ENCODE measurements around the gene RALGPS2. TPM values are rescaled to one million over a fixed set of nuclear protein-coding genes. Genes with fewer than 3 reads are reported as not detected.

The RALGPS2 gene
- total RNA-seq, 1 donor from 2014 or later, result 207 TPM

DNA sequence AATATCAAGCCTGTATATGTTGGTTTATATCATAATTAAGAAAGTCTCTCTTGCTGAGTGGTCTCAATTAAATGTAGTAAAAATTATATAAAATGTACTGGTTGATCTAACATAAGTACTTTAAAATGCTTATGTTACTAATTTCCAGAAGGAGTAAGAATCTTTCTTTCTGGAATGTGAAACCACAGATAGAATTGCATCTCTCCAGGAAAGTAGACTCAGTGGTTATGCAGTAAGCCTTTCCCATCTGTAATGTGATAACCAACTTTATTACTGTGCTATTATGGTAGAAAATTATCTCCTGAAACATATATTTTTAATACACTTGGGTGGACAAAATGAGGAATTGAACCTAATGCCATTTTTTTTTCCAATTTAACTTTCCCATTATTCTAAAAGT, 8.9 kb upstream of the RALGPS2 start:
- H3K36me3 Mint-ChIP-seq (ENCODE audit: low read depth), result no peaks in the 10 kb centered on the region
- ChIA-PET CTCF (no interaction called here), POLR2A (interaction anchor here (0.6 kb wide), 1 partner anchor 127 kb away, joined by 3 read pairs; no protein-coding TSS in a partner anchor)
- H3K4me1 Mint-ChIP-seq, result peaks cover 45% of the 10 kb centered on the region
- no peaks in the 10 kb centered on the region for H3K27me3 Mint-ChIP-seq
- DNase-seq, result no peak
- intact Hi-C loops (cut with micrococcal nuclease), result loop anchor here (5.0 kb wide), 1 partner anchor 34 kb away; no protein-coding TSS in a partner anchor
- H3K4me3 Mint-ChIP-seq, result no peak overlapping the region
- TF ChIP-seq CTCF (IDR thresholded peaks at IDR 0.05), result no peak
- no peak overlapping the region for H3K27ac Mint-ChIP-seq
- H3K9me3 Mint-ChIP-seq, result no peaks in the 10 kb centered on the region
- no peak for ATAC-seq (ENCODE audit: low read depth)

- H3K27ac Mint-ChIP-seq, result peak overlapping the region; percentile 81
- no peak for DNase-seq
- ATAC-seq (ENCODE audit: low read depth), result peak; percentile 37
- no peaks in the 10 kb centered on the region for H3K27me3 Mint-ChIP-seq
- H3K9me3 Mint-ChIP-seq, result no peaks in the 10 kb centered on the region
- peaks cover 40% of the 10 kb centered on the region for H3K4me1 Mint-ChIP-seq
- ChIA-PET CTCF (no interaction called here), POLR2A (interaction anchor here (0.6 to 2.1 kb wide), 5 partner anchors 34 to 176 kb away, joined by 3 to 7 read pairs (median 4); no protein-coding TSS in a partner anchor)
- intact Hi-C loops (cut with micrococcal nuclease), result loop anchor here (5.0 kb wide), 1 partner anchor 36 kb away; no protein-coding TSS in a partner anchor
- TF ChIP-seq CTCF (IDR thresholded peaks at IDR 0.05), result no peak
- no peaks in the 10 kb centered on the region for H3K36me3 Mint-ChIP-seq (ENCODE audit: low read depth)
- H3K4me3 Mint-ChIP-seq, result no peak overlapping the region
These were observed 6.5 kb upstream of the RALGPS2 start for GRCh38 chr1:178718520-178718919.

- intact Hi-C loops (cut with micrococcal nuclease), result no loop called here
- ChIA-PET POLR2A (interaction anchor here (4.8 kb wide), 1 partner anchor 179 kb away, joined by 102 read pairs; no protein-coding TSS in a partner anchor), CTCF (interaction anchor here (2.0 kb wide), 1 partner anchor 181 kb away, joined by 6 read pairs; no protein-coding TSS in a partner anchor)
- H3K9me3 Mint-ChIP-seq, result no peaks in the 10 kb centered on the region
- peak overlapping the region; percentile 97 for H3K27ac Mint-ChIP-seq
- no peaks in the 10 kb centered on the region for H3K27me3 Mint-ChIP-seq
- H3K4me1 Mint-ChIP-seq, result peaks cover 55% of the 10 kb centered on the region
- DNase-seq (no peak), ATAC-seq (ENCODE audit: low read depth) (no peak)
- TF ChIP-seq CTCF (IDR thresholded peaks at IDR 0.05), result no peak
- H3K4me3 Mint-ChIP-seq, result peak overlapping the region; percentile 90
- peaks cover 25% of the 10 kb centered on the region for H3K36me3 Mint-ChIP-seq (ENCODE audit: low read depth)
These were observed 1.5 kb upstream of the RALGPS2 start for GRCh38 chr1:178723546-178723945.

- POLR2A ChIA-PET, result interaction anchor here (0.6 to 5.8 kb wide), 14 partner anchors 15 to 302 kb away, joined by 3 to 119 read pairs (median 8); no protein-coding TSS in a partner anchor
These were observed 692 bp upstream of the RALGPS2 start for GRCh38 chr1:178724376-178724727.

More at GRCh38 chr1:178724376-178724727, 692 bp upstream of the RALGPS2 start:
- ATAC-seq (ENCODE audit: low read depth) (no peak), DNase-seq (no peak)
- Mint-ChIP-seq H3K27me3 (no peaks in the 10 kb centered on the region), H3K9me3 (no peaks in the 10 kb centered on the region), H3K4me1 (peaks cover 54% of the 10 kb centered on the region), H3K4me3 (peak overlapping the region; percentile 90), H3K36me3 (ENCODE audit: low read depth) (peaks cover 32% of the 10 kb centered on the region), H3K27ac (peak overlapping the region; percentile 97)
- CTCF ChIA-PET, result interaction anchor here (1.0 to 3.8 kb wide), 5 partner anchors 118 to 182 kb away, joined by 3 to 41 read pairs (median 3); no protein-coding TSS in a partner anchor
- no peak for TF ChIP-seq CTCF (IDR thresholded peaks at IDR 0.05)
- intact Hi-C loops (cut with micrococcal nuclease), result no loop called here
